ENCODE measurements around the gene FARP2.

Gene FARP2

DNA sequence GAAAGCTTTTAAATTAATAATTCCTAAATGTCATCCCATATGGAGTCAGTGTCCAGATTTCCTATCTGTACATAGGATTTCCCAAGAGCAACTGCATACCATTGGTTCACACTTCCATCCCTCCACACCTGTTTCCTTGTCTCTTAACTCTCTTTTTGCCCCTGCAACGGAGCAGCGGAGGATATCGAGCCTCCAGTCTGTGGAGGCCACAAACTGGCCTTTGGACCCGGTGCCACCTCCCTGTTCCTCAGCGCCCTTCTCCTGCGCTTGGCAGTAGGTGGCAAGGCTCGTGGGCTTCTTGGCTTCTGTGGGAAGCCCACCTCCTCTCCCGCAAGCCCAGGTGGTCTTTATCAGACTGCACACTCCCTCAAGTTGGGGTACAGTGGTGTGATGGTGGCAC, 176.1 kb downstream of the FARP2 start:
- DNase-seq (ENCODE audit: low spot score), result no peak

- no peak for DNase-seq (ENCODE audit: low spot score)
Observed at GRCh38 chr2:241532733-241533601, 176.9 kb downstream of the FARP2 start.

DNA sequence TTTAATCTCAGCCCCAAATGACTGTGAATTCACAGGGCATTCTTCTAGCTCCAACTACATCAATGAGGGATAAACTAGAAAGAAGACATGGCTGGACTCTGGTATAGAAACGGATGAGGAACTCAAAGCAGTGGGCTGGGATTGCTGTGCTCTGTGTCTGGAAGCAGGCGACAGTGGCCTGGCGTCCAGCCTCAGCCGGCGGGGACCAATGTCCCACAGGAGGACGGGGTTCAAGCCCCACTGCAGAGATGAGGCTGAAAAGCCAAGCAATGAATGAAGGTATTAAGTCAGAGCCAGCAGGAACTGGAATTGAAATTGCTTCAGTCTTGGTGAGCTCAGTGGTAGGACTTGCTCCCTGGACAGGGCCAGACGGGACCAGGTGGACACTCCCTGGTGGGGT, 178.2 kb downstream of the FARP2 start:
- no peak for DNase-seq (ENCODE audit: low spot score)

DNA sequence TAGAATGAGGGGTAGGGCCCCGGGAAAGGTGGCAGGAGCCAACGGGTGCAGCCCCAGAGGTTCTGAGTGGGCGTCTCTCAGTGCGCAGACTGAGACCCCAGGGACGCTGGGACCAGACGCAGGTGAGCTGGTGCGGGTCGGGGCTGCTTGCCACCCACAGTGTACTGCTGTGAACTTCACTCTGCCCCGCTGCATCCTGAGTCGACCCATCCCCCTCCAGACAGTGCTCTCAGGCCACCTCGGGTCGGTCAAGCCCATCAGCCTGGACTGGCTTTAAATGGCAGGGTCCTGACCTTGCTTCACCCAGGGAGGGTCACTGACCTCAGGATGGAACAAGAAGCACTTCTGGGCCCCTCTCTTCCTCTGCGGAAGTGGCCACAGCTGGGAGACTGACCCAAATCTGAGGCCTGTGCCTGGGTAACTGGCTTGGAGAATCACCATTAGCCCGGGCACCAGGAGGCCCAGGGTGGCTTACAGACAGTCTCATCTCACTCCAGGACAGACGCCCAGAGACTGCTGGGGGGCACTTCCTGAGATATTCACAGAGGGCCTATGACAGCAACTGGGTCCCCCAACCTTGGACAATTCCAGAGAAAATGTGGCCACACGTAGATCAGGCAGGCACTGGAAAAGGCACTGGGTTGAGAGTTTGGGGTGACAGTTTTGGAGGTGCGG, 178.8 kb downstream of the FARP2 start:
- no peak for DNase-seq (ENCODE audit: low spot score)

GRCh38 chr2:241535871-241536655, 180.0 kb downstream of the FARP2 start:
- no peak for DNase-seq (ENCODE audit: low spot score)

GRCh38 chr2:241538838-241539615, 182.9 kb downstream of the FARP2 start:
- DNase-seq (ENCODE audit: low spot score), result no peak

DNA sequence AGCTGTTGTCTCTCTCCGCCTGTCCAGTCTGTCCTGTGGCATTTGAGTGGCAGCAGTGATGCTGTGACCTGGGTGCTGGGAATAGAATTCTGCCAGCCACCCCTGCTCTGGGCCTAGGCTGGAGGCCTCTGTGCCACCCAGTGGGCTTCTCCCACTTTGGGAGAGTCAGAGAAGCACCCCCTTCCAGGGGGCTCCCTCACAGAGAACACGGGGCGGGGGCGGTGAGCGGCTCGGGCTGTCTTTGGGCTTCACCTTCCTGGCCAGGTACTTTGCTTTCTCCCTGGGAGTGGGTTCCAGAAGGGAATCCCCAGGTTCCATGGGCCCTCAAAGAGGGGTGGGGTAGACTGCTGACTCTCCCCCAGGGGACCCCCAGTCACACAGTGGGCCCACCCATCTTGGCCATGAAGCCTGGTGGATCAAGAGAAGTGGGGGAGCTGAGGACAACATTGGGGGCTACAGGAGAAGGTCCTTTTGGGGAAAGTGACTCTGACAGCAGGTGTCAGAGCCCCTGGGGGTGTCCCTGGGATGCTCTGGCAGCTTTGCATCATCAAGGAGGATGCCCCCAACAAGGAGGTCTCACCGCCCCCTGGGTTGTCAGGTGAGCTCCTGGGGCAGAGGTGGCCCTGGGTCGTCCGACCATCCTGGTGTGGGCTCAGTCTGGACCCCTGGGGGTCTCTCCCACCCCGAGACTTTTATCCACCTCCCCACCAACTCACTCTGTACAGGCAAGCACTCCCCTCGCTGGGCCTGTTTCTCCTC, 183.7 kb downstream of the FARP2 start:
- DNase-seq (ENCODE audit: low spot score), result no peak

- no peak for DNase-seq (ENCODE audit: low spot score)
Observed at GRCh38 chr2:241540401-241540770, 184.3 kb downstream of the FARP2 start.

GRCh38 chr2:241540771-241541561, 184.9 kb downstream of the FARP2 start:
- DNase-seq (ENCODE audit: low spot score), result no peak

- DNase-seq (ENCODE audit: low spot score), result no peak
Observed at GRCh38 chr2:241541564-241542277, 185.6 kb downstream of the FARP2 start.

- DNase-seq (ENCODE audit: low spot score), result no peak
Observed at GRCh38 chr2:241542278-241542605, 186.2 kb downstream of the FARP2 start.

Small RNA genes lying within 50 kb of the gene (small RNA-seq; reads per million reads assigned to genes)
- gene MIR3133, result 0 reads per million in 2 experiments

Data from SK-N-DZ (cell line).